NCI-H2107 treated with DMSO at 0.1 percent for 48 hours (cell line): ENCODE results near the gene ERCC6L.

Source experiments
- DNase-seq: peaks from one replicate; lab custom pipeline; 2025; ENCODE audit not compliant: unreplicated experiment; lab: John Stamatoyannopoulos, UW

The ERCC6L gene

GRCh38 chrX:72238721-72239475, at the start of gene ERCC6L:
ERCC6L (minus strand) TSS chrX:72239027; CDS start chrX:72238911, 116 bp downstream.
- DNase-seq, result peak; percentile 58

- no peak for DNase-seq
These were observed 43.5 kb upstream of the ERCC6L start for GRCh38 chrX:72282302-72282701.

- DNase-seq, result no peak
These were observed 41.6 kb upstream of the ERCC6L start for GRCh38 chrX:72280321-72280845.

GRCh38 chrX:72276478-72276953, 37.7 kb upstream of the ERCC6L start:
- no peak for DNase-seq

- DNase-seq, result no peak
These were observed 35.7 kb upstream of the ERCC6L start for GRCh38 chrX:72274526-72274925.

GRCh38 chrX:72273718-72274117, 34.9 kb upstream of the ERCC6L start:
- no peak for DNase-seq

- no peak for DNase-seq
These were observed 34.0 kb upstream of the ERCC6L start for GRCh38 chrX:72272868-72273267.

GRCh38 chrX:72271812-72272211, 33.0 kb upstream of the ERCC6L start:
- DNase-seq, result no peak

GRCh38 chrX:72271091-72271788, 32.4 kb upstream of the ERCC6L start:
- no peak for DNase-seq

GRCh38 chrX:72270316-72270866, 31.6 kb upstream of the ERCC6L start:
- no peak for DNase-seq

- no peak for DNase-seq
These were observed 30.9 kb upstream of the ERCC6L start for GRCh38 chrX:72269671-72270251.

GRCh38 chrX:72268597-72269365, 30.0 kb upstream of the ERCC6L start:
- no peak for DNase-seq

GRCh38 chrX:72265263-72265662, 26.4 kb upstream of the ERCC6L start:
- no peak for DNase-seq

GRCh38 chrX:72262077-72262476, 23.2 kb upstream of the ERCC6L start:
- no peak for DNase-seq

GRCh38 chrX:72260448-72260847, 21.6 kb upstream of the ERCC6L start:
- no peak for DNase-seq

GRCh38 chrX:72258174-72258573, 19.3 kb upstream of the ERCC6L start:
- no peak for DNase-seq

- no peak for DNase-seq
These were observed 17.0 kb upstream of the ERCC6L start for GRCh38 chrX:72255864-72256263.

- DNase-seq, result peak; percentile 81
These were observed 16.6 kb upstream of the ERCC6L start for GRCh38 chrX:72255445-72255844.

- DNase-seq, result no peak
These were observed 16.0 kb upstream of the ERCC6L start for GRCh38 chrX:72254816-72255215.

- DNase-seq, result no peak
These were observed 14.9 kb upstream of the ERCC6L start for GRCh38 chrX:72253686-72254085.
